Sciatic nerve (tissue), 2 donors: ENCODE measurements around the gene FMNL1. TPM values are rescaled to one million over a fixed set of nuclear protein-coding genes. Genes with fewer than 3 reads are reported as not detected.

Source experiments
- ATAC-seq: fragments of 200-7000 bp; cut with Tn5 transposase; one replicate; pipeline ENCODE4 v1.9.1; 2020; ENCODE audit warnings: mild to moderate bottlenecking, moderate library complexity
- DNase-seq: peaks from one replicate; pipeline ENCODE4 v3.0.0-alpha.2; 2020; ENCODE audit warnings: low spot score
- intact Hi-C: fragments of 100-400 bp; cut with DNase I; formaldehyde crosslinking; loops from one replicate; pipeline ENCODE4 v1.14.2; 2022
- total RNA-seq: library from RNA; stranded (reverse); fragmentation: NEBNext Ultra II Directional; extraction: Animal tissue kit (Norgen Biotek cat#: 25700); gene quantifications from one replicate; pipeline ENCODE4 v1.2.1, GENCODE V29; 2021
- donor health status: DM: no; HTN: no; CAD: no.
- donor health status: DM: no; HTN: no; CAD: no.

Gene FMNL1
- total RNA-seq, 1 donor from 2014 or later: 39.6 TPM

DNA sequence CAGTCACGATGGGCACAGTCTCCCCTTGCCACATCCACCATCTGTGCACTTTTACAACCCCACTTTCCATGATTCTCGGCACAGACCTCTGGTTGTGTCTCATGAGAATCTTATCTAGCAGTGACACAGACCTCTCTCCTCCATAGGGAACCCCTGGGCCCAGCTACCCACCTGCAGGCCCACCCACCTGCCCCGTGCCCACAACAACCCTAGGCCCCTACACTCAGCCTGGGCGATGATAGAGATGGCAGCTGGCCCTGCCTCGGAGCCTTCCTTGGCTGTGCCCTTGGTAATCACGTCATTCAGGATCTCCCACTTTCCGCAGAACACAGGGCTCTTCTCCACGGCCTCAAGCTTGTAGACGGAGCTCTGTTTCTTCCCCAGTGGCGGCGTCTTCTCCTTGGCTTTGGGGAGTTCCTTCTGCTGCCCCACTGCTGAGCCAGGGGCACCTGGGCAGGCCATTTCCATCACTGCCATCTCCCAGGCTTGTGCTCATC, 68.6 kb downstream of the FMNL1 start:
- ATAC-seq (no peak), DNase-seq (no peak)
- intact Hi-C loops: no loop called here

DNA sequence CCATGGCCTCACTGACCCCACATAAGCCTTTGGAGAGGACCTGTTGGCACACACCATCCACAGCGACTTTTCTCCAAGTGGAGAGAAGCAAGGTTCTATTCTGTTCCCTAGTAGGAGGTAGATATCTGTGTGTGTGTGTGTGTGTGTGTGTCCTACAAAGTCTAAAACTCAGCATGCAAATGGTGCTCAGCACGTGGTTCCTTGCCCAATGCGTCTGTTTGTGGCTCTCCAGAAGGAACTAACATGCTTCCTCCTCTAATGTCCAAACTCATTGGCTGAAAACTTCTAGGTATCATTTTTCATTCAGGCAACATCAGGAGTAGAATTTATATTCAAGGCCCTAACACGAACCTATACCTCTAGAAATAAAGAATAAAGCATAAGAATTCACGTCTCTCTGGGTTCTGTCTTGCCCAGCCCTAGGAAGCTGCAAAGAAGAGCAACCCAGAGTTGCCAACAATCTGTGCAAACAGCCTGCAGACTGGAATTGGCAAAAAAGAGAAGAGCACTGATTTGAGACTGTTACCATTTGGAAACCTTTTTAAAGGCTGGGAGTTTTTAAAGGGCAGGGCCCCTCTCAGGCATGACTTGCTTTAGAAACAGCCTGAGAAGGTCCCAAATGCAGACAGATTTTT, 69.6 kb downstream of the FMNL1 start:
- peak; percentile 15 for ATAC-seq
- intact Hi-C loops: no loop called here
- no peak for DNase-seq

DNA sequence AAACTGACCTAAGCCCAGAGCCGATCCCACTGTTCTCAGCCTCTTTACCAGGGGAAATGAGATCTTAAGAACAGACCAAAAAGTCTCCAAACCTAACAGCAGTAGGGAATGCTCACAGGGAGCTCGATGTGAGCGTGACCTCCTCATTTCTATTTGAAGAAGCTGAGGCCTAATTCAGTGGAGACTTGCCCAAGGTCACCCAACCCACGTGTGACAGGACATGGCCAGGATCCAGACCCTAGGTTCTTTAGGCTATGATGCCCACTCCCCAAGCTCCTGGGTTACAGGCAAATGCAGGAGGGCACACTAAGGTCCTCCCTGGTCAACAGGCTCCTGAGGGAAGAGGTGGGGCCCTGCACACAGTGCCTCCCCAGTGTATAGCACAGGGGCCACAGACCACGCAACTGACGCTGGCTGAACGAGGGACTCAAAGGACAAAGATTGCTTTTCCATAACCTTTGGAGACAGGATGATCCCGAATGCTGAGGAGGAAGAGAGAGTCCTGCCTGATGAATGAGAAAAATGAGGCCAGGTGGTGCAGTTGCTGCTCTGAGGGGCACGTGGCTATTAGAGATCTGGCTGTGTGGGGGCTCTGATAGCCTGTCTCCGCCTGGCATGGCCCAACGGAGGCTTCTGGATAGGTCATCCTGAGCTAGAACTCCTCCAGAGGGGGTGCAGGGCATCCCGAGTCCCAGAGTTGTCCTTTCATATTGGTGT, 71.2 kb downstream of the FMNL1 start:
- intact Hi-C loops: no loop called here
- no peak for ATAC-seq

DNA sequence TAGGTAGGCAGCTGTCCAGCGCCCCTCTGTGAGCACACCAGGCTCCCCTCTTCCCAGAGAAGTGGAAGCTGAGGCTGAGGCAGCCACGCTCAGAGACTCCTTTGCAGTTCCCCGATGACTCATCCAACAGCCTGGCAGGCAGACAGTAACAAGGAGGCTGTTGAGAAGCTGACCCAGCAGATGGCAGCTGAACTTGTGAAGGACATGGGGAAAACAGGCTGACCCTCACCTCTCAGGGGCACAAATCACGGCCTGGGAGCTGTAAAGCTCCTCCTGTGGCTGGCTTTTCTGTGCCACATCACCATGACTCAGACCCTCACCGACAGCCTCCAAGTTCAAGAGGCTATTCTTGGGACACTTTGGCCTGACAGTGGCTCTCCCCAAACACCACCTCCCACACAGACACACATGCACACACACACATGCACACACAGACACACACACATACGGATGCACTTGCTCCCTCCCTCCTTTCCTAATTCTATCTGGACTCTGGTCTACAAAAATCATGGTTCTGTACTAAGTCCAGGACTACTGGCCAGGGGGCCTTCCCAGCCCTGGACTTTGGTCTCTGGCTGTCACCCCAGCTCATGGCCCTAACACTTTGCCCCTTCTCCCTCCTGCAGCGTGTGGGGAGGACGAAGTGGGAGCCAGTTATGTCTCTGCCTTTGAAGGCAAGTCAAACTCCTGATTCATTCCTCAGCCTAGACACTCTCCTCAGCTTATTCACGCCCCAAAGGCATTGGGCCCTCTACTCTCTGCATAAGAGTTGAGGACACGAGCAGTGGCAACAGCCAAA, 71.9 kb downstream of the FMNL1 start:
- DNase-seq: peak; percentile 77
- ATAC-seq: peak; percentile 85
- intact Hi-C loops: no loop called here

More for the DNA sequence above, 71.2 kb downstream of the FMNL1 start:
- DNase-seq: no peak

DNA sequence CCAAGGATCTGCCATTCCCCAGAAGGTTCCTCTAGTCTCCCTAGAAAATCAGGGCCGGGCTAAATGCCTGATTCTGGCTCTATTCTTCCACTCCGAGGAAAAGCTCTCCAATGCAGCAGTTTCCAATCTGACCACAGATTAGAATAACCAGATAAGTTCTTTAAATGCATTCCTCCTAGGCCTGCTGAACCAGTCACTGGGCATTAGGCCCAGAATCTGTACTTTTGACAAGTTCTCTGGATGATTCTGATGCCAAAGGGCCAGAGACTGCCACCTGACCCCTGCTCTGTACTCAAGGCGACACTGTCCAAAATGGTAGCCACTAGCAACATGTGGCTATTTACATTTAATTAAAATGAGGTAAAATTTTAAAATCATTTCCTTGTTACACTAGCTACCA, 72.8 kb downstream of the FMNL1 start:
- DNase-seq (no peak), ATAC-seq (peak; percentile 18)
- intact Hi-C loops: no loop called here

DNA sequence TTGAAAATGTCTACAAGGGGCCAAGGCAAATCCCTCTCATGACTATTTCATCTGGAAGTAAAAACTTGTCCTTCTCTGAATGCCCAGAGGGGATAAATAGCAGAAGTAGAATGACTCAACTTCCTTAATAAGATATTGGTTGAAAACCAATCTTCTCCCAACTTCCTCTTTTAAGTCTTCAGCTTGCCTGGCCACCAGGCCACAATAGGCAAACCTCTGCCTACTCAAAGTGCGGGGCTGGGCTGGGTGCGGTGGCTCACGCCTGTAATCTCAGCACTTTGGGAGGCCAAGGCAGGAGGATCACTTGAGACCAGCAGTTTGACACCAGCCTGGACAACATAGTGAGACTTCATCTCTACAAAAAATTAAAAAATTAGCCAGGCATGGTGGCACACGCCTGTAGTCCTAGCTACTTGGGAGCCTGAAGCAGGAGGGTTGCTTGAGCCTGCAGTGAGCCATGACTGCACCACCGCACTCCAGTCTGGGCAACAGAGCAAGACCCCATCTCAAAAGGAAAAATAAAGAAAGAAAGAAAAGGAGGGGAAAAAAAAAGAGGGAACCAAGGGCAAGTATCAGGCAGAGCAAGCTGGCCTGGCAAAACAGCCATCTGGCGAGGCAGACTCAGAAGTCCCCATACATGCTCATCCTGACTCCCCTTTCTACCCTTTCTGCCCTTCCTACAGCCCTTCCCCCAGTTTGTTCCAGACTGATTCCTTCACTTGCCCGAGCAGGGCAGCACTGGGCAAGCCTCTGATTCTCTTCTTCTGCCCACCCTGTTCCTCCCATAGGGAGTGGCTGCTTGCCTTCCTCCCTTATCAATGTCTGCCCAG, 74.5 kb downstream of the FMNL1 start:
- no peak for DNase-seq
- intact Hi-C loops: no loop called here
- no peak for ATAC-seq

DNA sequence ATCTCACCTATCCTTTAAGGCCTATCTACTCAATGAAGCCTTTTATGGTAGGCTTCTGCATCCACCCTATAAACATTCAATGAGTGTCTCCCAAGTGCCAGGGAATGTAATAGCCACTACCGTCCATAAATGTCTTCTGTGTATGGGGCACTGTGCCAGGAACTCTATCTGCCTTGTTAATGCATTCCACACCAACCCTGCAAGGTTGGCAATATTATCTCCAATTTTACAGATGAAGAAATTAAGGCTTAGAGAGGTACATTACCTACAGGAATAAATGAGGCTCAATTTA, 75.1 kb downstream of the FMNL1 start:
- intact Hi-C loops: no loop called here
- no peak for DNase-seq

More for the DNA sequence above, 75.1 kb downstream of the FMNL1 start:
- no peak for ATAC-seq

Other genes starting within 250 kb of the FMNL1 start
- 40.9 TPM for gene DCAKD, start 170.3 kb upstream of the FMNL1 start, total RNA-seq
- gene NMT1, start 160.6 kb upstream of the FMNL1 start, total RNA-seq: 98.4 TPM
- gene PLCD3, start 89.4 kb upstream of the FMNL1 start, total RNA-seq: 79.4 TPM
- gene ACBD4, start 86.2 kb upstream of the FMNL1 start, total RNA-seq: 26.4 TPM
- 39.1 TPM for gene HEXIM1, start 73.4 kb upstream of the FMNL1 start, total RNA-seq
- 6.8 TPM for gene HEXIM2, start 60.0 kb upstream of the FMNL1 start, total RNA-seq
- not detected for gene SPATA32, start 40.2 kb downstream of the FMNL1 start, total RNA-seq
- 19.1 TPM for gene MAP3K14, start 95.1 kb downstream of the FMNL1 start, total RNA-seq
- 30.6 TPM for gene ARHGAP27, start 211.0 kb downstream of the FMNL1 start, total RNA-seq